ENCODE measurements around the gene TMOD1. TPM values are rescaled to one million over a fixed set of nuclear protein-coding genes. Genes with fewer than 3 reads are reported as not detected.

Gene TMOD1
- total and polyA plus RNA-seq, 2 experiments from 2014 or later, result 0.69 to 4.5 TPM

DNA sequence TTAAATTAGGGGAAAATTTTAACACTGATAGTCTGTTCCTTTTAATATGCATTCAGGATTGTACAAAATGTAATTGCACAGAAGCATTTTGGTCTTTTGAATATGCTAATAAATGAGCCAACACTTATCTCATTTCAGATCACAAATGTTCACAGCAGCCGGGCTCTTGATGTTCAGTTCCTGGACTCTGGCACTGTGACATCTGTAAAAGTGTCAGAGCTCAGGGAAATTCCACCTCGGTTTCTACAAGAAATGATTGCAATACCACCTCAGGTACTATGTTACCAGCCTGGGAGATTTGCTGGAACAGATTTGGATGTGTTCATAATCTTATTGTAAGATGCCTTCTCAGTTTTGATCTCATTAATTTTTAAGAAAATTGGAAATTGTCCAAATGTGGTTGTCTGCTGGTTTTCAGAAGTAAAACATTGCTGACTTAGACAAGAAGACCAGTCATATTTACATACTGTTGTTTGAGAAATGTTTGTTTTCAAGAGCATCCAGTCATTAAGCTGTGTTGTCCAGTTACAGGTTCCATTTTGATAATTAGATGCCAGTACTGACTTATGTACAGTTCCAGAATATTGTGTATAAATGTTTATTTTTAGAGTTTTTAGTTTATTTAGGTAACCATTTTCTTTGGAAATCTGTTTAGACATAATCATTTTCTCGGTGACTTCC lies 23.0 kb upstream of the TMOD1 start (continued):
- TF ChIP-seq, protein P1, sequence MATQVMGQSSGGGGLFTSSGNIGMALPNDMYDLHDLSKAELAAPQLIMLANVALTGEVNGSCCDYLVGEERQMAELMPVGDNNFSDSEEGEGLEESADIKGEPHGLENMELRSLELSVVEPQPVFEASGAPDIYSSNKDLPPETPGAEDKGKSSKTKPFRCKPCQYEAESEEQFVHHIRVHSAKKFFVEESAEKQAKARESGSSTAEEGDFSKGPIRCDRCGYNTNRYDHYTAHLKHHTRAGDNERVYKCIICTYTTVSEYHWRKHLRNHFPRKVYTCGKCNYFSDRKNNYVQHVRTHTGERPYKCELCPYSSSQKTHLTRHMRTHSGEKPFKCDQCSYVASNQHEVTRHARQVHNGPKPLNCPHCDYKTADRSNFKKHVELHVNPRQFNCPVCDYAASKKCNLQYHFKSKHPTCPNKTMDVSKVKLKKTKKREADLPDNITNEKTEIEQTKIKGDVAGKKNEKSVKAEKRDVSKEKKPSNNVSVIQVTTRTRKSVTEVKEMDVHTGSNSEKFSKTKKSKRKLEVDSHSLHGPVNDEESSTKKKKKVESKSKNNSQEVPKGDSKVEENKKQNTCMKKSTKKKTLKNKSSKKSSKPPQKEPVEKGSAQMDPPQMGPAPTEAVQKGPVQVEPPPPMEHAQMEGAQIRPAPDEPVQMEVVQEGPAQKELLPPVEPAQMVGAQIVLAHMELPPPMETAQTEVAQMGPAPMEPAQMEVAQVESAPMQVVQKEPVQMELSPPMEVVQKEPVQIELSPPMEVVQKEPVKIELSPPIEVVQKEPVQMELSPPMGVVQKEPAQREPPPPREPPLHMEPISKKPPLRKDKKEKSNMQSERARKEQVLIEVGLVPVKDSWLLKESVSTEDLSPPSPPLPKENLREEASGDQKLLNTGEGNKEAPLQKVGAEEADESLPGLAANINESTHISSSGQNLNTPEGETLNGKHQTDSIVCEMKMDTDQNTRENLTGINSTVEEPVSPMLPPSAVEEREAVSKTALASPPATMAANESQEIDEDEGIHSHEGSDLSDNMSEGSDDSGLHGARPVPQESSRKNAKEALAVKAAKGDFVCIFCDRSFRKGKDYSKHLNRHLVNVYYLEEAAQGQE (IDR thresholded peaks at IDR 0.05; ENCODE audit: unreplicated experiment), result no peak
- TF ChIP-seq STAT1 (IDR thresholded peaks at IDR 0.05; ENCODE audit: unreplicated experiment) (no peak), ZNF331 (CRISPR knock-in tag; IDR thresholded peaks at IDR 0.05; ENCODE audit: low read depth) (no peak), EZH2 (IDR thresholded peaks at IDR 0.05; ENCODE audit: low read depth, unreplicated experiment) (no peak), POLR2AphosphoS5 (IDR thresholded peaks at IDR 0.05; ENCODE audit: low read depth) (no peak), EZH2phosphoT487 (IDR thresholded peaks at IDR 0.05; ENCODE audit: unreplicated experiment) (no peak), ZNF114 (CRISPR knock-in tag; IDR thresholded peaks at IDR 0.05) (no peak), JUNB (IDR thresholded peaks at IDR 0.05; ENCODE audit: unreplicated experiment) (no peak), NANOG (IDR thresholded peaks at IDR 0.05; ENCODE audit: borderline replicate concordance) (no peak), CREB1 (CRISPR knock-in tag; IDR thresholded peaks at IDR 0.05; ENCODE audit: low read depth) (no peak)
- TF ChIP-seq, protein P2, sequence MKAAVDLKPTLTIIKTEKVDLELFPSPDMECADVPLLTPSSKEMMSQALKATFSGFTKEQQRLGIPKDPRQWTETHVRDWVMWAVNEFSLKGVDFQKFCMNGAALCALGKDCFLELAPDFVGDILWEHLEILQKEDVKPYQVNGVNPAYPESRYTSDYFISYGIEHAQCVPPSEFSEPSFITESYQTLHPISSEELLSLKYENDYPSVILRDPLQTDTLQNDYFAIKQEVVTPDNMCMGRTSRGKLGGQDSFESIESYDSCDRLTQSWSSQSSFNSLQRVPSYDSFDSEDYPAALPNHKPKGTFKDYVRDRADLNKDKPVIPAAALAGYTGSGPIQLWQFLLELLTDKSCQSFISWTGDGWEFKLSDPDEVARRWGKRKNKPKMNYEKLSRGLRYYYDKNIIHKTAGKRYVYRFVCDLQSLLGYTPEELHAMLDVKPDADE (IDR thresholded peaks at IDR 0.05), result no peak

DNA sequence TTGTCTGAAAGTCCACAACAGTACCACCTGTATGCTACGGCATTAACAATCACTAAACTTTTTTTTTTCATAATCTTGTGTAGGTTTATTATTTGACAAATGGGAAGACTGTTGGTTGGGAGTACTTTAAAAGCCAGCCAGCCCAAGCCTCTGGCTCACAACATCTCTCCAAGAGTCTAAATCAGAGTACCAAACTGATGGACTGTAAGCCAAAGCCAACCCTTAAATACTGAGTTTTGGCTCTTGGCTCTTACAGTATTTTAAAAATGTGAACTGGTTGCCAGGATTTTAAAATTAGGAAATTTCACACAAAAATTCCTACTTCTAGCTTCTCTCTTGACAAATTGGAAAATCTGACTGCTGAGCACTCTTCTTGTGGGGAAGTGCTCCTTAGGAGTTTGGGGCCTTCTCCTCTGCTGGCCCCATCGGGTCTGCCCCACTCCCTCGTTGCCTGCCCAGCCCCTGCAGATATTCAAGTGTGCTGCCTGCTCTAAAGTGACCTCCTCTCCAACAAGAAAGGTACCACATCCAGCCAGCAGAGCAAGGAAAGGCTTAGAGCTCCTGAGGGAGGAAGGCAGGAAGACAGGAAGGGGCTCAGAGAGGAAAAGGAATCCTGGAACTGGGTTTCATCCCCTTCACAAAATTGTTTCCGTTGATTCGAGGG lies 21.8 kb upstream of the TMOD1 start:
- Histone ChIP-seq H3K27ac (ENCODE audit: low read depth) (no peak overlapping the region), H3K4me2 (no peak overlapping the region), H3K27me3 (ENCODE audit: insufficient read depth) (no peaks in the 10 kb centered on the region), H3K79me2 (replicated peaks; ENCODE audit: insufficient read depth) (no peaks in the 10 kb centered on the region), H3F3A (replicated peaks; ENCODE audit: low read depth) (no peaks in the 10 kb centered on the region), H2AFZ (no peak overlapping the region; the same call in 1 of the 2 replicates), H3K4me1 (ENCODE audit: insufficient read depth) (no peaks in the 10 kb centered on the region), H4K20me1 (replicated peaks; ENCODE audit: insufficient read depth) (no peaks in the 10 kb centered on the region), H3K4me3 (no peak overlapping the region), H3K9me2 (ENCODE audit: insufficient read depth) (no peaks in the 10 kb centered on the region), H3K36me3 (ENCODE audit: insufficient read depth) (no peaks in the 10 kb centered on the region)
- H3K9me3 Mint-ChIP-seq, result no peaks in the 10 kb centered on the region
- DNase-seq (ENCODE audit: low spot score), result peak; percentile 55
- peak; percentile 88 for ATAC-seq
- no peaks in the 10 kb centered on the region for H3K36me3 Mint-ChIP-seq (ENCODE audit: low read depth)
- no peak overlapping the region for H3K27ac Mint-ChIP-seq
- H3K4me1 Mint-ChIP-seq, result peaks cover 7% of the 10 kb centered on the region
- H3K27me3 Mint-ChIP-seq (ENCODE audit: insufficient read depth, low read depth, poor library complexity), result no peaks in the 10 kb centered on the region
- H3K4me3 Mint-ChIP-seq, result no peak overlapping the region
- TF ChIP-seq EZH2phosphoT487 (IDR thresholded peaks at IDR 0.05; ENCODE audit: unreplicated experiment), result no peak
- TF ChIP-seq, protein P3, sequence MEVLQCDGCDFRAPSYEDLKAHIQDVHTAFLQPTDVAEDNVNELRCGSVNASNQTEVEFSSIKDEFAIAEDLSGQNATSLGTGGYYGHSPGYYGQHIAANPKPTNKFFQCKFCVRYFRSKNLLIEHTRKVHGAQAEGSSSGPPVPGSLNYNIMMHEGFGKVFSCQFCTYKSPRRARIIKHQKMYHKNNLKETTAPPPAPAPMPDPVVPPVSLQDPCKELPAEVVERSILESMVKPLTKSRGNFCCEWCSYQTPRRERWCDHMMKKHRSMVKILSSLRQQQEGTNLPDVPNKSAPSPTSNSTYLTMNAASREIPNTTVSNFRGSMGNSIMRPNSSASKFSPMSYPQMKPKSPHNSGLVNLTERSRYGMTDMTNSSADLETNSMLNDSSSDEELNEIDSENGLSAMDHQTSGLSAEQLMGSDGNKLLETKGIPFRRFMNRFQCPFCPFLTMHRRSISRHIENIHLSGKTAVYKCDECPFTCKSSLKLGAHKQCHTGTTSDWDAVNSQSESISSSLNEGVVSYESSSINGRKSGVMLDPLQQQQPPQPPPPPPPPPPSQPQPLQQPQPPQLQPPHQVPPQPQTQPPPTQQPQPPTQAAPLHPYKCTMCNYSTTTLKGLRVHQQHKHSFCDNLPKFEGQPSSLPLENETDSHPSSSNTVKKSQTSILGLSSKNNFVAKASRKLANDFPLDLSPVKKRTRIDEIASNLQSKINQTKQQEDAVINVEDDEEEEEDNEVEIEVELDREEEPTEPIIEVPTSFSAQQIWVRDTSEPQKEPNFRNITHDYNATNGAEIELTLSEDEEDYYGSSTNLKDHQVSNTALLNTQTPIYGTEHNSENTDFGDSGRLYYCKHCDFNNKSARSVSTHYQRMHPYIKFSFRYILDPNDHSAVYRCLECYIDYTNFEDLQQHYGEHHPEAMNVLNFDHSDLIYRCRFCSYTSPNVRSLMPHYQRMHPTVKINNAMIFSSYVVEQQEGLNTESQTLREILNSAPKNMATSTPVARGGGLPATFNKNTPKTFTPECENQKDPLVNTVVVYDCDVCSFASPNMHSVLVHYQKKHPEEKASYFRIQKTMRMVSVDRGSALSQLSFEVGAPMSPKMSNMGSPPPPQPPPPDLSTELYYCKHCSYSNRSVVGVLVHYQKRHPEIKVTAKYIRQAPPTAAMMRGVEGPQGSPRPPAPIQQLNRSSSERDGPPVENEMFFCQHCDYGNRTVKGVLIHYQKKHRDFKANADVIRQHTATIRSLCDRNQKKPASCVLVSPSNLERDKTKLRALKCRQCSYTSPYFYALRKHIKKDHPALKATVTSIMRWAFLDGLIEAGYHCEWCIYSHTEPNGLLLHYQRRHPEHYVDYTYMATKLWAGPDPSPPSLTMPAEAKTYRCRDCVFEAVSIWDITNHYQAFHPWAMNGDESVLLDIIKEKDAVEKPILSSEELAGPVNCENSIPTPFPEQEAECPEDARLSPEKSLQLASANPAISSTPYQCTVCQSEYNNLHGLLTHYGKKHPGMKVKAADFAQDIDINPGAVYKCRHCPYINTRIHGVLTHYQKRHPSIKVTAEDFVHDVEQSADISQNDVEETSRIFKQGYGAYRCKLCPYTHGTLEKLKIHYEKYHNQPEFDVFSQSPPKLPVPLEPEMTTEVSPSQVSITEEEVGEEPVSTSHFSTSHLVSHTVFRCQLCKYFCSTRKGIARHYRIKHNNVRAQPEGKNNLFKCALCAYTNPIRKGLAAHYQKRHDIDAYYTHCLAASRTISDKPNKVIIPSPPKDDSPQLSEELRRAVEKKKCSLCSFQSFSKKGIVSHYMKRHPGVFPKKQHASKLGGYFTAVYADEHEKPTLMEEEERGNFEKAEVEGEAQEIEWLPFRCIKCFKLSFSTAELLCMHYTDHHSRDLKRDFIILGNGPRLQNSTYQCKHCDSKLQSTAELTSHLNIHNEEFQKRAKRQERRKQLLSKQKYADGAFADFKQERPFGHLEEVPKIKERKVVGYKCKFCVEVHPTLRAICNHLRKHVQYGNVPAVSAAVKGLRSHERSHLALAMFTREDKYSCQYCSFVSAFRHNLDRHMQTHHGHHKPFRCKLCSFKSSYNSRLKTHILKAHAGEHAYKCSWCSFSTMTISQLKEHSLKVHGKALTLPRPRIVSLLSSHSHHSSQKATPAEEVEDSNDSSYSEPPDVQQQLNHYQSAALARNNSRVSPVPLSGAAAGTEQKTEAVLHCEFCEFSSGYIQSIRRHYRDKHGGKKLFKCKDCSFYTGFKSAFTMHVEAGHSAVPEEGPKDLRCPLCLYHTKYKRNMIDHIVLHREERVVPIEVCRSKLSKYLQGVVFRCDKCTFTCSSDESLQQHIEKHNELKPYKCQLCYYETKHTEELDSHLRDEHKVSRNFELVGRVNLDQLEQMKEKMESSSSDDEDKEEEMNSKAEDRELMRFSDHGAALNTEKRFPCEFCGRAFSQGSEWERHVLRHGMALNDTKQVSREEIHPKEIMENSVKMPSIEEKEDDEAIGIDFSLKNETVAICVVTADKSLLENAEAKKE (CRISPR knock-in tag; IDR thresholded peaks at IDR 0.05), result no peak
- TF ChIP-seq ZNF331 (CRISPR knock-in tag; IDR thresholded peaks at IDR 0.05; ENCODE audit: low read depth), result no peak
- TF ChIP-seq ZNF114 (CRISPR knock-in tag; IDR thresholded peaks at IDR 0.05), result no peak
- no peak for TF ChIP-seq STAT1 (IDR thresholded peaks at IDR 0.05; ENCODE audit: unreplicated experiment)

Measured in GM23338 (cell line).